NT2/D1 (cell line): ENCODE measurements around the gene ARL15.

Experiments used
- SUZ12 ChIP-seq: IDR thresholded peaks from 2 replicates; pipeline ENCODE4 v1.6.1; 2011; ENCODE audit not compliant: insufficient read length, insufficient read depth; ENCODE audit errors: extremely low read depth
- ZNF274 ChIP-seq: IDR thresholded peaks from 2 replicates; pipeline ENCODE4 v1.6.1; 2011; ENCODE audit warnings: mild to moderate bottlenecking, low read depth, low read length

DNA sequence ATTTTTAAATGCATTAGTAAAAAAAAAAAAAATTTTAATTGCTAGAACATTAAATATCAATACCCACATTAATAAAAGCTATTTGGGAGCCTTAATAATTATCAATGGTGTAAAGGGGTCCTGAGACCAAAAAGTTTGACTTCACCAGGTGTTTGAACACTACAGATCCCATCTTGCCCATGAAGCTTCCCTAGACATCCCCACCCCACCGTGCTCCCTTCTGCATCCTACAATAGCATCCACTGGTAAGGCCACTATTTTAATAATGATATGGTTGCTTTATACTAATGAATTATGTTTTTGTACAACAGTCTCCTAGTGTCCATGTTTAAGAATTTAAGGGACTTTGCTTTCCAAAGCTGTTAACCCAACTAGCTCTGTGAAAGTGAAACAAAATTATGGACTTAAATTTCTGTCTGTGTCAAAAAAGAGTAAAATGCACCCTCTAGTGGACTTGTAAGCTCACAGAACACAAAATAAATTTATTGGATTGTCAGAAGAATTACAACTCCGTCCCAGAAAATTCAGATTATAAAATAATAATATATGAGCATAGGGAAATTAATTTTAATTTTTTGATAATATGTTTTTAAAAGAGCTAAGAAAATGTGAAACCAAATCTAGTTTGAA is 76.0 kb downstream of the ARL15 start:
- no peak for TF ChIP-seq ZNF274
- no peak for TF ChIP-seq SUZ12
